NCI-H2107 treated with DMSO at 0.1 percent for 48 hours (cell line): ENCODE data around the gene SLX4IP.

Experiments used
- DNase-seq: peaks from one replicate; lab custom pipeline; 2025; ENCODE audit not compliant: unreplicated experiment; lab: John Stamatoyannopoulos, UW

SLX4IP gene

GRCh38 chr20:10658876-10659632, 223.9 kb downstream of the SLX4IP start:
- DNase-seq, result no peak

GRCh38 chr20:10659651-10660601, 224.8 kb downstream of the SLX4IP start:
- DNase-seq, result no peak

GRCh38 chr20:10660661-10661060, 225.6 kb downstream of the SLX4IP start:
- DNase-seq, result no peak

DNA sequence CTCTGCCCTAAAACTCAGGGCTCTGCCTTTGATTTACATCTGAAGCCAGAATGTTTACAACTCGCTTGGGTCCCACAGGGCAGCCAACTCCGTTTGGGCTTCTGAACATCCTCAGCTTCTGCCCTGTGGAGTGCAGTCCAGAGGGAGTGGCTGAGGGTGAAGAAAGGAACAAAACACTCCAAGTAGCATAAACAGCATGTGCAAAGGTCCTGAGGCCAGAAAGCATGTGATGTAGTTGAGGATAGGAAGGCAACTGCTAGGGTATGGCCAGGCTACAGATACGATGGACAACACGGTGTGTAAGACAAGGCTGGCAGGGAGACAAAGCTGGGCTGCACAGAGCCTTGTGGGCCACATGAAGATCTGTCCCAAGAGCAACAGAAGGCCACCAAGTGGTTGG, 226.2 kb downstream of the SLX4IP start:
- no peak for DNase-seq

GRCh38 chr20:10662151-10662550, 227.0 kb downstream of the SLX4IP start:
- no peak for DNase-seq

GRCh38 chr20:10662661-10663458, 227.8 kb downstream of the SLX4IP start:
- no peak for DNase-seq

DNA sequence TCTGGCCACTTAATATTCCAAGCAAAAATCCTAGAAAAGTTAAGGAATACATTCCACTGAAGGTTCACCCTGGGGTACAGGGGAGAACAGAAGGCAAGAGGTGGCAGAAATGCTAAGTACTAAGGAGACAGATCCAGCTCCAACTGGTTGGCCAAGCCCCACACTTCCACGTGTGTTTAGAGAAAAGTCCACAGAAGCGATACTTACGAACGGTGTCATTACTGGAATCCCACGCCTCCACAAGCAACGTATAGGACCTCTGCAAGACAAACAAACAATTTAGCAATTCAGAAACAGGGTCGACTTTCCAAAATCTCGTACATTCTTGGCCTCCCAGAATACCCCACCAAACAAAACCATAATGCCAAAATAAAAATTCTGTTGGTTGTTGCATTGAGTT, 228.7 kb downstream of the SLX4IP start:
- no peak for DNase-seq

DNA sequence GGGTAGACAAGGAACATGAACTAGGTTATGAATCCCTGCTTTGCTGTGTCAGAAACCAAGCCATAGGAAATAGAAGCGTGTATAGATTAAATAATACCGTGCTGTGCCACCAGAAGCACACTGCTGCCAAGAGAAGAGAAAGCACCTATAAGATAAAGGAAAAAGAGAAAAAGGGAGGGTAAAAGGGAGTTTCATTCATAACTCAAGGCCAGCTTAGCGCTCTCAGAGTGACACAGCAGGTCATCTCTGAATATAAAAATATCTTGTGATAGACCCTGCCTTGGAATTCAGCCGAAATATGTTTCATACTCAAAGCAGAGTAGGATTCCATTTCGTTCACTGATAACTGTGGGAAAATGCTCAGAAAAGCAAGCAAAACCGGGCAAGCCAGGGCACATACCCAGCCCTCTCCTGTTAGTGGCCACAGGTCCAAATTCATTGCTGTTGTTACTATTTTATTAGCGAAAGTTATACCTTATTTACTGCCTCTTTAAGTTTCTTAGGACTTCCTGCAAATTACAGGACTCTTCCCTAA, 230.0 kb downstream of the SLX4IP start:
- no peak for DNase-seq

- no peak for DNase-seq
These were observed 230.7 kb downstream of the SLX4IP start for GRCh38 chr20:10665791-10666190.

- no peak for DNase-seq
These were observed 231.3 kb downstream of the SLX4IP start for GRCh38 chr20:10666221-10667076.

GRCh38 chr20:10667077-10667401, 231.9 kb downstream of the SLX4IP start:
- no peak for DNase-seq

GRCh38 chr20:10667560-10668167, 232.6 kb downstream of the SLX4IP start:
- no peak for DNase-seq

GRCh38 chr20:10668677-10669368, 233.7 kb downstream of the SLX4IP start:
- no peak for DNase-seq

- no peak for DNase-seq
These were observed 234.8 kb downstream of the SLX4IP start for GRCh38 chr20:10669843-10670446.

GRCh38 chr20:10670501-10671220, 235.6 kb downstream of the SLX4IP start:
- no peak for DNase-seq

- no peak for DNase-seq
These were observed 236.3 kb downstream of the SLX4IP start for GRCh38 chr20:10671221-10671918.

GRCh38 chr20:10671919-10672623, 237.0 kb downstream of the SLX4IP start:
- no peak for DNase-seq
